Panc1 (cell line): Measurements from ENCODE around the gene TNFSF9. TPM values are rescaled to one million over a fixed set of nuclear protein-coding genes. Genes with fewer than 3 reads are reported as not detected.

Source experiments
- ATAC-seq: fragments of 200-7000 bp; cut with Tn5 transposase; 2 replicates; pipeline ENCODE4 v1.9.1; 2020; ENCODE audit warnings: mild to moderate bottlenecking, moderate library complexity
- BruUV-seq: library from RNA; stranded (reverse); fragments of 400-500 nt; replicated peaks from 2 replicates; lab custom pipeline; 2021; lab: Mats Ljungman, UMichigan
- CTCF ChIA-PET: fragments of 300-600 bp; sonication (Branson Sonifier 250); formaldehyde crosslinking; loops from one replicate; lab custom pipeline; 2022; ENCODE audit warnings: antibody characterized with exemption; lab: Charles Lee
- POLR2A ChIA-PET: fragments of 300-600 bp; sonication (Branson Sonifier 250); formaldehyde crosslinking; loops from one replicate; lab custom pipeline; 2022; ENCODE audit warnings: antibody characterized with exemption; lab: Charles Lee
- DNase-seq: peaks from one replicate; pipeline ENCODE4 v3.0.0-alpha.2; 2010; ENCODE audit warnings: low read depth, low spot score
- H3K27ac ChIP-seq: 2 replicates; pipeline ENCODE4 v1.5.1; 2011; ENCODE audit warnings: mild to moderate bottlenecking, low read length, inconsistent platforms
- H3K27me3 ChIP-seq: fragments of 200-500 bp; sonication (Bioruptor generic); 2 replicates; pipeline ENCODE4 v1.6.0; 2014; ENCODE audit warnings: low read length, inconsistent platforms; ENCODE audit not compliant: control insufficient read depth, insufficient read depth
- H3K36me3 ChIP-seq: fragments of 200-500 bp; sonication (Bioruptor generic); 2 replicates; pipeline ENCODE4 v1.5.1; 2014; ENCODE audit warnings: inconsistent platforms, mild to moderate bottlenecking, low read length, moderate library complexity; ENCODE audit not compliant: control insufficient read depth, insufficient read depth
- H3K4me1 ChIP-seq: 2 replicates; pipeline ENCODE4 v1.5.1; 2011; ENCODE audit warnings: inconsistent platforms, mild to moderate bottlenecking, low read length, moderate library complexity; ENCODE audit not compliant: control insufficient read depth, insufficient read depth
- H3K4me3 ChIP-seq, 2 experiments: 2 replicates each; pipeline ENCODE4 v1.5.1; 2011 to 2012; ENCODE audit warnings: low read depth in 2 of 2, low read length in 2 of 2, mild to moderate bottlenecking in 2 of 2, inconsistent platforms in 1 of 2, moderate library complexity in 1 of 2
- H3K9me3 ChIP-seq: fragments of 200-500 bp; sonication (Bioruptor generic); 2 replicates; pipeline ENCODE4 v1.5.1; 2014; ENCODE audit warnings: low read depth, mild to moderate bottlenecking, inconsistent platforms, low read length, moderate library complexity; ENCODE audit not compliant: control insufficient read depth, insufficient read depth
- CTCF ChIP-seq: fragments of 450-650 bp; IDR thresholded peaks from 2 replicates; pipeline ENCODE4 v1.5.1; 2017; ENCODE audit warnings: mild to moderate bottlenecking
- POLR2AphosphoS5 ChIP-seq: IDR thresholded peaks from 2 replicates; pipeline ENCODE4 v1.6.1; 2012; ENCODE audit warnings: mild to moderate bottlenecking, low read depth, low read length, moderate library complexity
- REST ChIP-seq, 2 experiments: IDR thresholded peaks; 2 replicates each; pipeline ENCODE4 v1.6.1; 2011 to 2012; ENCODE audit warnings: low read depth in 2 of 2, control low read depth in 1 of 2, low read length in 1 of 2, mild to moderate bottlenecking in 1 of 2, moderate library complexity in 1 of 2; ENCODE audit not compliant: insufficient read depth in 1 of 2
- SIN3A ChIP-seq: IDR thresholded peaks from 2 replicates; pipeline ENCODE4 v1.6.1; 2012; ENCODE audit warnings: low read depth, mild to moderate bottlenecking, low read length, moderate library complexity, borderline replicate concordance; ENCODE audit not compliant: insufficient read depth
- TCF7L2 ChIP-seq: IDR thresholded peaks from 2 replicates; pipeline ENCODE4 v1.6.1; 2011; ENCODE audit warnings: mild to moderate bottlenecking, low read depth, low read length, inconsistent platforms
- in situ Hi-C: cut with HindIII; loops from 2 replicates; pipeline ENCODE4 v1.10.0; 2016; ENCODE audit warnings: low sequenced_read_pairs, low pct_unique_long_range_greater_than_20kb
- intact Hi-C: fragments of 100-400 bp; cut with micrococcal nuclease; formaldehyde crosslinking; loops from one replicate; pipeline ENCODE4 v1.10.0; 2022; ENCODE audit not compliant: unreplicated experiment
- total RNA-seq: library from RNA; stranded (reverse); gene quantifications from one replicate; pipeline ENCODE4 v1.2.1, GENCODE V29; 2021; ENCODE audit not compliant: unreplicated experiment

TNFSF9 gene
- total RNA-seq, 1 experiment from 2014 or later, result 2.9 TPM

GRCh38 chr19:6509118-6509971 is 21.5 kb upstream of the TNFSF9 start:
- H3K36me3 ChIP-seq, result no peaks in the 10 kb centered on the region
- no peaks in the 10 kb centered on the region for H3K27me3 ChIP-seq
- POLR2A ChIA-PET, result no interaction called here
- TF ChIP-seq TCF7L2 (no peak), POLR2AphosphoS5 (no peak), REST (IDR thresholded peaks at IDR 0.05; ENCODE audit: insufficient read depth in 1 of 2, low read depth in 2 of 2, low read length in 1 of 2) (no peak), CTCF (no peak), SIN3A (no peak)
- H3K4me3 ChIP-seq, result no peak overlapping the region
- no TSS peak for BruUV-seq
- peak; percentile 38; the same call in 1 of the 2 replicates for ATAC-seq
- intact Hi-C loops (no loop called here), in situ Hi-C loops (no loop called here)
- H3K27ac ChIP-seq, result no peak overlapping the region
- no peak for DNase-seq
- CTCF ChIA-PET, result interaction anchor here (0.6 kb wide), 1 partner anchor 135 kb away, joined by 4 read pairs; no protein-coding TSS in a partner anchor
- no peaks in the 10 kb centered on the region for H3K4me1 ChIP-seq
- H3K9me3 ChIP-seq, result no peaks in the 10 kb centered on the region

- no peaks in the 10 kb centered on the region for H3K4me1 ChIP-seq
Observed at GRCh38 chr19:6510618-6511017, 20.2 kb upstream of the TNFSF9 start.

More at GRCh38 chr19:6510618-6511017, 20.2 kb upstream of the TNFSF9 start:
- ATAC-seq (no peak), DNase-seq (no peak)
- TF ChIP-seq CTCF, result no peak
- no peak for TF ChIP-seq SIN3A
- no peak for TF ChIP-seq REST (IDR thresholded peaks at IDR 0.05; ENCODE audit: insufficient read depth in 1 of 2, low read depth in 2 of 2, low read length in 1 of 2)
- no peak for TF ChIP-seq POLR2AphosphoS5
- no peak for TF ChIP-seq TCF7L2
- in situ Hi-C loops, result no loop called here
- CTCF ChIA-PET, result no interaction called here
- Histone ChIP-seq H3K9me3 (no peaks in the 10 kb centered on the region), H3K27ac (no peak overlapping the region), H3K36me3 (no peaks in the 10 kb centered on the region), H3K27me3 (no peaks in the 10 kb centered on the region), H3K4me3 (no peak overlapping the region)
- POLR2A ChIA-PET, result no interaction called here
- no TSS peak for BruUV-seq
- intact Hi-C loops, result no loop called here
